ENCODE results near the gene SMG9.

Gene SMG9

DNA sequence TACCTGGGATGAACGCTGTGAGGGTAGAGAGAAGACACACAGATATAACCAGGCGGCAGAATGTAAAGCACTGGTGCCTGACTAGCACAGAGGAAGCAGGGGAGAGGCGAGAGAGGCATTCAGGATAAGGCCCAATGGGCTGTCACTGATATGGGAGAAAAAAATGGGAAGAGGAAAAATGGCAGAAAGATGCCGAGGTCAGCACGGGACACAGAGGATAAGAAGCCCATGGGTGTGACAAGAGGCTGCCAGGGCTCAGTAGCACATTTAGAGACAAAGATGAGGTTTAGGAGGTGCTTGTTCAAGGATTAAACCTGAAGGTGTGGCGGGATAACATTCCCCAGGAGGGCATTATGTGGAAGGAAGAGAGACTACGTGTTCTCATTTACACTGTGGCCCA lies 5.6 kb downstream of the SMG9 start:
- Histone ChIP-seq H3K79me1 (replicated peaks; ENCODE audit: low read length, poor library complexity, severe bottlenecking) (peaks cover 34% of the 10 kb centered on the region), H3K14ac (ENCODE audit: low read length in 2 of 2) (no peak overlapping the region), H3K4me3 (ENCODE audit: insufficient read depth in 1 of 2, low read depth in 1 of 2, low read length in 2 of 2) (no peak overlapping the region), H3K18ac (ENCODE audit: low read depth in 1 of 2, low read length in 2 of 2) (no peak overlapping the region), H3K23ac (ENCODE audit: low read length in 2 of 2) (no peak overlapping the region), H2AFZ (ENCODE audit: low read depth, low read length) (no peak overlapping the region), H2AK5ac (ENCODE audit: low read length, severe bottlenecking) (peak overlapping the region; percentile 95), H3K9ac (ENCODE audit: low read length) (no peak overlapping the region), H3K4me2 (ENCODE audit: low read length, poor library complexity, severe bottlenecking) (no peak overlapping the region), H3K9me3 (ENCODE audit: control insufficient read depth, low read length) (no peaks in the 10 kb centered on the region), H3K4me1 (ENCODE audit: control insufficient read depth, insufficient read depth, low read depth, low read length) (peaks cover 30% of the 10 kb centered on the region), H4K8ac (ENCODE audit: low read length) (no peak overlapping the region), H4K91ac (ENCODE audit: low read length) (no peak overlapping the region), H2BK12ac (ENCODE audit: low read length in 2 of 2) (no peak overlapping the region), H3K4ac (ENCODE audit: low read depth in 1 of 2, low read length in 2 of 2) (no peak overlapping the region), H3K36me3 (ENCODE audit: control insufficient read depth in 1 of 2, insufficient read depth in 2 of 2, low read depth in 1 of 2, low read length in 2 of 2) (peaks cover 45 to 71% of the 10 kb centered on the region in 2 experiments), H3K27ac (ENCODE audit: low read length, poor library complexity, severe bottlenecking) (no peak overlapping the region), H2BK15ac (ENCODE audit: low read depth, poor library complexity, severe bottlenecking) (no peak overlapping the region), H3K27me3 (ENCODE audit: control insufficient read depth in 1 of 2, insufficient read depth in 1 of 2, low read length in 2 of 2) (no peaks in the 10 kb centered on the region), H2BK120ac (ENCODE audit: low read depth, low read length) (no peak overlapping the region), H2BK5ac (ENCODE audit: low read depth, low read length, poor library complexity, severe bottlenecking) (no peak overlapping the region)
- DNase-seq, result no peak
- WGBS, result 95% methylated on average over 6 of the region's 7 CpGs

DNA sequence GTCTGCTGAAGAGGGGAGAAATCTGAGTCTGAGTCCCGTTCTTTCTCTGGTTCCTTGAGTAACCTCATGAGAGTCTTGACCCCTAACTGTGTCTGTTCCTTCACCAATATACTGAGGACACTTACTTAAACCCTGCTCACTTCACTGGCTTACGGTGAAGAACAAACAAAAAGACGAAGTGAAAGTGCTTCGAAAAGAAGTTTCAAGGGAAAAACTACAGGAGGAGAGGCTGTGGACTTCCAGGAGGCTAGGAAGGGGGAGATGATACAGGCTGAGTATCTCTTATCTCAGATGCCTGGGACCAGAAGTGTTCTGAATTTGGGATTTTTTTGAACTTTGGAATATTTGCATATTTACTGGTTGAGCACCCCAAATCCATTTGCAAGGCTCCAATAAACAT lies 6.1 kb downstream of the SMG9 start:
- Histone ChIP-seq H2AFZ (ENCODE audit: low read depth, low read length) (no peak overlapping the region), H2BK5ac (ENCODE audit: low read depth, low read length, poor library complexity, severe bottlenecking) (peak overlapping the region; percentile 77), H3K23ac (ENCODE audit: low read length in 2 of 2) (no peak overlapping the region), H3K4me1 (ENCODE audit: control insufficient read depth, insufficient read depth, low read depth, low read length) (peaks cover 30% of the 10 kb centered on the region), H3K36me3 (ENCODE audit: control insufficient read depth in 1 of 2, insufficient read depth in 2 of 2, low read depth in 1 of 2, low read length in 2 of 2) (peaks cover 48 to 76% of the 10 kb centered on the region in 2 experiments), H2BK120ac (ENCODE audit: low read depth, low read length) (no peak overlapping the region), H3K9me3 (ENCODE audit: control insufficient read depth, low read length) (no peaks in the 10 kb centered on the region), H2BK15ac (ENCODE audit: low read depth, poor library complexity, severe bottlenecking) (no peak overlapping the region), H4K91ac (ENCODE audit: low read length) (no peak overlapping the region), H4K8ac (ENCODE audit: low read length) (no peak overlapping the region), H3K4ac (ENCODE audit: low read depth in 1 of 2, low read length in 2 of 2) (no peak overlapping the region), H3K27ac (ENCODE audit: low read length, poor library complexity, severe bottlenecking) (peak overlapping the region; percentile 94), H3K79me1 (replicated peaks; ENCODE audit: low read length, poor library complexity, severe bottlenecking) (peaks cover 38% of the 10 kb centered on the region), H3K9ac (ENCODE audit: low read length) (no peak overlapping the region), H2AK5ac (ENCODE audit: low read length, severe bottlenecking) (peak overlapping the region; percentile 98), H3K4me3 (ENCODE audit: insufficient read depth in 1 of 2, low read depth in 1 of 2, low read length in 2 of 2) (no peak overlapping the region), H3K18ac (ENCODE audit: low read depth in 1 of 2, low read length in 2 of 2) (no peak overlapping the region), H3K27me3 (ENCODE audit: control insufficient read depth in 1 of 2, insufficient read depth in 1 of 2, low read length in 2 of 2) (no peaks in the 10 kb centered on the region), H3K4me2 (ENCODE audit: low read length, poor library complexity, severe bottlenecking) (no peak overlapping the region), H3K14ac (ENCODE audit: low read length in 2 of 2) (no peak overlapping the region), H2BK12ac (ENCODE audit: low read length in 2 of 2) (no peak overlapping the region)
- 93% methylated on average over 4 of the region's 4 CpGs for WGBS
- no peak for DNase-seq

DNA sequence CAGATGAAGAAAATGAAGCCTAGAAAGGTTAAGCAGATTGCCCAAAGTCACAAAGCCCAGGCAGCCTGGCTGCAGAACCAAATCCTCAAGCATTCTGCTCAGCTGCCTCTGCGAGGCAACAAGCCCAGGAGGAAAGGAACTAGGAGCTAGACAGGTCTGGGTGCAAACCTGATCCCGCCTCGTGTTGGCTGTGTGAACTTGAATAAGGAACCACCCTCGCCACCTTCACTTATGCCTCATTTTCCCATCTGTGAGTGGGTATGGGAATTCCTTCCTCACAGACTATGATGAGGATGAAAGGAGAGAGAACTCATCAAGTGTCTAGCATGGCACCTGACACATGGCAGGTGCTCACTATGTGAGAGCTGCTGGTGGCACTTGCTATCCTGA lies 6.6 kb downstream of the SMG9 start:
- Histone ChIP-seq H3K36me3 (ENCODE audit: control insufficient read depth in 1 of 2, insufficient read depth in 2 of 2, low read depth in 1 of 2, low read length in 2 of 2) (peaks cover 52 to 80% of the 10 kb centered on the region in 2 experiments), H3K27ac (ENCODE audit: low read length, poor library complexity, severe bottlenecking) (peak overlapping the region; percentile 94), H3K14ac (ENCODE audit: low read length in 2 of 2) (no peak overlapping the region), H3K4me1 (ENCODE audit: control insufficient read depth, insufficient read depth, low read depth, low read length) (peaks cover 29% of the 10 kb centered on the region), H2BK15ac (ENCODE audit: low read depth, poor library complexity, severe bottlenecking) (no peak overlapping the region), H2BK5ac (ENCODE audit: low read depth, low read length, poor library complexity, severe bottlenecking) (peak overlapping the region; percentile 77), H3K23ac (ENCODE audit: low read length in 2 of 2) (no peak overlapping the region), H2AFZ (ENCODE audit: low read depth, low read length) (no peak overlapping the region), H4K91ac (ENCODE audit: low read length) (no peak overlapping the region), H3K9me3 (ENCODE audit: control insufficient read depth, low read length) (no peaks in the 10 kb centered on the region), H4K8ac (ENCODE audit: low read length) (no peak overlapping the region), H2AK5ac (ENCODE audit: low read length, severe bottlenecking) (peak overlapping the region; percentile 98), H3K9ac (ENCODE audit: low read length) (no peak overlapping the region), H3K18ac (ENCODE audit: low read depth in 1 of 2, low read length in 2 of 2) (no peak overlapping the region), H2BK120ac (ENCODE audit: low read depth, low read length) (no peak overlapping the region), H3K4me3 (ENCODE audit: insufficient read depth in 1 of 2, low read depth in 1 of 2, low read length in 2 of 2) (no peak overlapping the region), H3K79me1 (replicated peaks; ENCODE audit: low read length, poor library complexity, severe bottlenecking) (peaks cover 38% of the 10 kb centered on the region), H3K4ac (ENCODE audit: low read depth in 1 of 2, low read length in 2 of 2) (no peak overlapping the region), H2BK12ac (ENCODE audit: low read length in 2 of 2) (no peak overlapping the region), H3K4me2 (ENCODE audit: low read length, poor library complexity, severe bottlenecking) (peak overlapping the region; percentile 55), H3K27me3 (ENCODE audit: control insufficient read depth in 1 of 2, insufficient read depth in 1 of 2, low read length in 2 of 2) (no peaks in the 10 kb centered on the region)
- DNase-seq, result no peak
- 100% methylated on average over 1 of the region's 4 CpGs for WGBS

DNA sequence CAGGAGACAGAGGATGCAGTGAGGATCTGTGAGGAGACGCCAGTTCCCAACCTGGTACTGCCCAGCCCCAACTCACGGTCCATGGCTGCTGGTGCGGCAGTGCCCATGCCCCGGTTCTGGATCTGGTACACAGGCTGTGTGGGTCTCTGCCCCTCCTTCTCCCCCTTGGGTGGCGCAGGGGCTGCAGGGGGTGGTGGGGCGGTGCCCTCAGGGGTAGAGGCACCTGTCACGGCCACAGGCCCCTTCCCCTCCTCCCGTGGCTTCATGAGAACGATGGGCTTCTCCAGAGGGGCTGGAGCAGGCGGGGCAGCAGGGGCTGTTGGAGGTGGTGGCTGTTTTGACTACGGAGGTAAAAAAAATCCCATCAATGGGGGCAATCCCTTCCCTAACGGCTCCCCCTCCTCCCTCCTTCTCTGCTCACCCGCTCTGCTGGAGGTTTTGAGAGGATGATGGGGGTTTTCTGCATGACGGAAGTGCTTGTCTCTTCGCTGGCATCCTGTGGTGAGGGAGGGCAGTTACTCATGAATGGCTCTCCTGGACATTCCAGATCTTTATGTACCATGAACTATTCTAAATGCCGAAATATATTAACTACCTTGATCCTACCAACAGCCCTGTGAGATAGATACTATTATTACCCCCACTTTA lies 7.1 kb downstream of the SMG9 start:
- no peak overlapping the region for H3K23ac ChIP-seq (ENCODE audit: low read length in 2 of 2)
- peaks cover 29% of the 10 kb centered on the region for H3K4me1 ChIP-seq (ENCODE audit: control insufficient read depth, insufficient read depth, low read depth, low read length)
- no peak overlapping the region for H3K4me3 ChIP-seq (ENCODE audit: insufficient read depth in 1 of 2, low read depth in 1 of 2, low read length in 2 of 2)
- no peaks in the 10 kb centered on the region for H3K9me3 ChIP-seq (ENCODE audit: control insufficient read depth, low read length)
- no peaks in the 10 kb centered on the region for H3K27me3 ChIP-seq (ENCODE audit: control insufficient read depth in 1 of 2, insufficient read depth in 1 of 2, low read length in 2 of 2)
- 94% methylated on average over 6 of the region's 16 CpGs for WGBS
- peaks cover 38% of the 10 kb centered on the region for H3K79me1 ChIP-seq (replicated peaks; ENCODE audit: low read length, poor library complexity, severe bottlenecking)
- no peak overlapping the region for H2BK12ac ChIP-seq (ENCODE audit: low read length in 2 of 2)
- H2AFZ ChIP-seq (ENCODE audit: low read depth, low read length), result no peak overlapping the region
- no peak overlapping the region for H2BK15ac ChIP-seq (ENCODE audit: low read depth, poor library complexity, severe bottlenecking)
- no peak overlapping the region for H4K8ac ChIP-seq (ENCODE audit: low read length)
- H3K4ac ChIP-seq (ENCODE audit: low read depth in 1 of 2, low read length in 2 of 2), result no peak overlapping the region
- peaks cover 58 to 85% of the 10 kb centered on the region in 2 experiments for H3K36me3 ChIP-seq (ENCODE audit: control insufficient read depth in 1 of 2, insufficient read depth in 2 of 2, low read depth in 1 of 2, low read length in 2 of 2)
- no peak overlapping the region for H3K9ac ChIP-seq (ENCODE audit: low read length)
- peak overlapping the region; percentile 10 for H2BK5ac ChIP-seq (ENCODE audit: low read depth, low read length, poor library complexity, severe bottlenecking)
- peak overlapping the region; percentile 20 for H3K4me2 ChIP-seq (ENCODE audit: low read length, poor library complexity, severe bottlenecking)
- H4K91ac ChIP-seq (ENCODE audit: low read length), result no peak overlapping the region
- peak overlapping the region; percentile 94 for H3K27ac ChIP-seq (ENCODE audit: low read length, poor library complexity, severe bottlenecking)
- H2AK5ac ChIP-seq (ENCODE audit: low read length, severe bottlenecking), result peak overlapping the region; percentile 98
- H2BK120ac ChIP-seq (ENCODE audit: low read depth, low read length), result no peak overlapping the region
- H3K18ac ChIP-seq (ENCODE audit: low read depth in 1 of 2, low read length in 2 of 2), result no peak overlapping the region
- no peak overlapping the region for H3K14ac ChIP-seq (ENCODE audit: low read length in 2 of 2)
- DNase-seq, result no peak

All from mesenchymal stem cell (in vitro differentiated cells and primary cell).